ENCODE results near the gene RBBP8NL. TPM values are rescaled to one million over a fixed set of nuclear protein-coding genes. Genes with fewer than 3 reads are reported as not detected.

RBBP8NL gene
- total RNA-seq, 2 donors from 2014 or later, result not detected

DNA sequence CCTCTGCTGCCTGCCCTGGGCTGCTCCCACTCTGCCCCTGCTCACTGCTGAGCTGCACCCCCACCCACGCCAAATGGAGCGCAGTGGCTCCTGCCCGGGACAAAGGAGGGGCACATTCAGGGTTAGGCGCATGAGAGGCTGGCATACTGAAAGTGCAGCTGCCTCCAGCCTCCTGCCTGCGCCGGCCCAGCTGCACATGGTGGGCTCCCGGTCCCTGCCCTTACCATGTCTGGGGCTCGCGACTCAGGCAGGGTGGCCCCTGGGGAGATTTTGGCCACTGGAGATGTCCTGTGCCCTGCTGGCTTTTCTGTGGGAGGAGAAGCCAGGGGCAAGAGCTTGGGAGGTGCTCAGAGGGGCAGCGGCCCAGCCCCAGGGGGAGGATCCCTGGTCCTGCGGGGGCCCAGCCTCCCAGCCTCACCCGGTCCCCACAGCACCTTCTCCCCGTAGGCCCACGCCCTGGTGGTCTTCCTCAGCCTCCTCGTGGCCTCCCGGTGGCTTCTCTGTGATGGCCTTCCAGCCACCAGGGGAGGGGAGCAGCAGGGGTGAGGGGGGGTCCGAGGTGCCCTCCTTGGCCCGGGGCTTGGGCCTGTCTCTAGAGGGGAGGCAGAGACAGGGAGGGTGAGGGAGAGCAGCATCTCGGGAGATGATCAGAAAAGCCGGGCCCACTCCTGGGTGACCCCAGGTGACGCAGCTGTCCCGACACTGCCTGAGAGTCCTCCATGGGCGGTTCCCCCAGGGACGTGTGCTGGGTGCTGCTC lies 11.8 kb downstream of the RBBP8NL start:
- no peaks in the 10 kb centered on the region for H3K36me3 ChIP-seq
- no peaks in the 10 kb centered on the region for H3K9me3 ChIP-seq
- no peak for DNase-seq (ENCODE audit: low spot score)
- H3K4me3 ChIP-seq, result no peak overlapping the region
- H3K4me1 ChIP-seq, result peaks cover 0 to under 1% of the 10 kb centered on the region in 2 donors
- H3K27me3 ChIP-seq, result no peaks in the 10 kb centered on the region
- TF ChIP-seq, protein P1, sequence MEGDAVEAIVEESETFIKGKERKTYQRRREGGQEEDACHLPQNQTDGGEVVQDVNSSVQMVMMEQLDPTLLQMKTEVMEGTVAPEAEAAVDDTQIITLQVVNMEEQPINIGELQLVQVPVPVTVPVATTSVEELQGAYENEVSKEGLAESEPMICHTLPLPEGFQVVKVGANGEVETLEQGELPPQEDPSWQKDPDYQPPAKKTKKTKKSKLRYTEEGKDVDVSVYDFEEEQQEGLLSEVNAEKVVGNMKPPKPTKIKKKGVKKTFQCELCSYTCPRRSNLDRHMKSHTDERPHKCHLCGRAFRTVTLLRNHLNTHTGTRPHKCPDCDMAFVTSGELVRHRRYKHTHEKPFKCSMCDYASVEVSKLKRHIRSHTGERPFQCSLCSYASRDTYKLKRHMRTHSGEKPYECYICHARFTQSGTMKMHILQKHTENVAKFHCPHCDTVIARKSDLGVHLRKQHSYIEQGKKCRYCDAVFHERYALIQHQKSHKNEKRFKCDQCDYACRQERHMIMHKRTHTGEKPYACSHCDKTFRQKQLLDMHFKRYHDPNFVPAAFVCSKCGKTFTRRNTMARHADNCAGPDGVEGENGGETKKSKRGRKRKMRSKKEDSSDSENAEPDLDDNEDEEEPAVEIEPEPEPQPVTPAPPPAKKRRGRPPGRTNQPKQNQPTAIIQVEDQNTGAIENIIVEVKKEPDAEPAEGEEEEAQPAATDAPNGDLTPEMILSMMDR (IDR thresholded peaks at IDR 0.05), result no peak
- no peak overlapping the region for H3K27ac ChIP-seq

DNA sequence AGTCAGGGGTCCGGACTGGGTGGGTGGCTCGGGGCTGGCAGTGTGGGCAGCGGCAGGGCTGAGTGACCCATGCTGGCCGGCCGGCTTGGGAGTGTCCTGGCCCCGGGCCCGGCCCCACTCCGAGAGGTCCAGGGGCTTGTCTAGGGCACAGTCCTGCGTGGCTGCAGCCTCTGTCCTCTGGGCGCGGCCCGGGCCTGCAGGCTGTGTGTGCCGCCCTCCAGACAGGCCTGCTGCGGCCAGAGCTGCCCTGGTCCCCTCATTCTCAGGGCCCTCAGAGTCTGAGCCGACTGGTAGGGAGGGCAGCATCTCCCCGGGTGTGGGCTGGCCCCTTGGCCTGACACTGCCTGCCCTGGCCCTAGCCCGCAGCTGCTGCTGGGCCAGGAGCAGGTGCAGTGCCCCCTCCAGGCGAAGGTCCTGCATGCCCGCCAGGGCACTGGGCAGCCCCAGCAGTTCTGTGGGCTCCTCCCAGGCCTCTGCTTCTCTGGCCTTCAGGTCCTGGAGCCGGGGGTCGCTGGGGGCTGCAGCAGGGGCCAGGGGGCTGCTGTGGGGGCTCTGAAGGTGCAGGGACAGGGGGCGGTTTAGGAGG lies 13.3 kb downstream of the RBBP8NL start:
- Histone ChIP-seq H3K27me3 (no peaks in the 10 kb centered on the region), H3K9me3 (no peaks in the 10 kb centered on the region), H3K4me1 (peaks cover 0 to 11% of the 10 kb centered on the region in 2 donors), H3K27ac (no peak overlapping the region), H3K4me3 (no peak overlapping the region), H3K36me3 (no peaks in the 10 kb centered on the region)
- no peak for DNase-seq (ENCODE audit: low spot score)
- TF ChIP-seq, protein P1 (IDR thresholded peaks at IDR 0.05), result no peak

DNA sequence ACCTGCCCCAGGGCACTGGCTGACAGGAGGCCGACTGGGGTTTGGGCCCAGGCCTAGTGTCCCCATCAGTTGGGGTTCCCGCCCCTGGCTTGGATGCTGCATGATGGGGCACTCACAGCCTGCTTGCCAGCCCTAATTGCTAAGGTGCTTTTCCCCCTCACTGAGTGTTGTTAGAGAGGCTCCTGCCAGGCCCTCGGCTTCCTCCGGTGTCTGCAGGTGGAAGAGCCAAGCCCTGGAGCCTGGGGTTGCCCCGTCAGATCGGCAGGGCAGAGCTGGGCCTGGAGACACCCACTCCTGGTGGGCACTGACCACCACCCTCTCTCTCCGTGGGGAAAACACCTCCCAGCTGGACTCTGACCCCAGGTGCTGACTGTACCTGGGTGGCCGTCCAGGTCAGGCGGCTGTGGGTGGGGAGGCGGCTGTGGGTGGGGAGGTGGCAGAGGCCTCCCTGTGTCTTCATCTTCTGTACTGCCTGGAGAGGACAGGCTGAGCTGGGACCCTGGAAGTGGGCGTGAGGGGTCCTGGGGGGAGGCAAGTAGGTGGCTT lies 14.2 kb downstream of the RBBP8NL start:
- TF ChIP-seq, protein P1 (IDR thresholded peaks at IDR 0.05), result no peak
- no peak for DNase-seq (ENCODE audit: low spot score)

DNA sequence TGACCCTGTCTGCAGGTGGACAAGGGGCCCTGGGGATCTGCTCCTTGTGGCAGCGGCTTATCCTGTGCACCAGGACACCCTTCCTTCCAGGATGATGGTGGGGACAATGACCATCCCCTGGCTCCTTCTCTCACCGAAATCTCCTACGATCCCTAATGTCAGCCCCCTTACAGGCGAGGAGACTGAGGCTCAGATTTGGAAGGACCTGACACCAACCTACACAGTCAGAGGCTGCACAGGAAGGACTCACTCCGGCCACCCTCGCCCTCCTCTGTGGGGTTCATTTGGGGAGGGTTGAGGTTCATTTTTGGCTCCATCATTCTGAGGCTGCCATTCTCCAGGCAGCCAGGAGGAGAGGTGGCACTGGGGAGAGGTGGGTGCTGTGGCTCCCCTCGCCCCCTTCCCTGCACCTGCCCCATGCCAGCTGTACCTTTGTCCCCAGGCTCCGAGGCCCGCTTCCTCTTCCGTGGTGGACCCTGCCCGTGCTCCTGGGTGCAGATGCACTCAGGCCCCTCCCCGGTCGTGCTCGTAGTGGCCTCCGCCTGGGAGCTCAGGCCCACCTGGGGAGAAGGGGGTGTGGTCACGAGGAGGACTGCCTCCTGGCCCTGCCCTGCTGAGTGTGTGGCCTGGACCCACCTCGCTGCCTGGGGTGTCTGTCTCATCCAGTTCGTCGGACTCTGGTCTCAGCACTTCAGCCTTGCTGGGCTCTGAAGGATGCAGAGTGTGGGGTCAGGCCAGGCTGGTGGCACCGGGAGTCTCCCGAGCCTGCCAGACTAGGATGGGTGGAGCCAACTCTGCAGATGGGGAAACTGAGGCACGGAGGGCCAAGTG lies 14.9 kb downstream of the RBBP8NL start:
- Histone ChIP-seq H3K9me3 (no peaks in the 10 kb centered on the region), H3K27ac (no peak overlapping the region), H3K36me3 (no peaks in the 10 kb centered on the region), H3K4me1 (peaks cover 0 to 17% of the 10 kb centered on the region in 2 donors), H3K4me3 (no peak overlapping the region), H3K27me3 (no peaks in the 10 kb centered on the region)
- TF ChIP-seq, protein P1 (IDR thresholded peaks at IDR 0.05), result no peak
- no peak for DNase-seq (ENCODE audit: low spot score)

More for the DNA sequence above, 14.2 kb downstream of the RBBP8NL start:
- no peaks in the 10 kb centered on the region for H3K36me3 ChIP-seq
- no peaks in the 10 kb centered on the region for H3K27me3 ChIP-seq
- no peaks in the 10 kb centered on the region for H3K9me3 ChIP-seq
- peaks cover 0 to 11% of the 10 kb centered on the region in 2 donors for H3K4me1 ChIP-seq
- H3K27ac ChIP-seq, result no peak overlapping the region
- no peak overlapping the region for H3K4me3 ChIP-seq

DNA sequence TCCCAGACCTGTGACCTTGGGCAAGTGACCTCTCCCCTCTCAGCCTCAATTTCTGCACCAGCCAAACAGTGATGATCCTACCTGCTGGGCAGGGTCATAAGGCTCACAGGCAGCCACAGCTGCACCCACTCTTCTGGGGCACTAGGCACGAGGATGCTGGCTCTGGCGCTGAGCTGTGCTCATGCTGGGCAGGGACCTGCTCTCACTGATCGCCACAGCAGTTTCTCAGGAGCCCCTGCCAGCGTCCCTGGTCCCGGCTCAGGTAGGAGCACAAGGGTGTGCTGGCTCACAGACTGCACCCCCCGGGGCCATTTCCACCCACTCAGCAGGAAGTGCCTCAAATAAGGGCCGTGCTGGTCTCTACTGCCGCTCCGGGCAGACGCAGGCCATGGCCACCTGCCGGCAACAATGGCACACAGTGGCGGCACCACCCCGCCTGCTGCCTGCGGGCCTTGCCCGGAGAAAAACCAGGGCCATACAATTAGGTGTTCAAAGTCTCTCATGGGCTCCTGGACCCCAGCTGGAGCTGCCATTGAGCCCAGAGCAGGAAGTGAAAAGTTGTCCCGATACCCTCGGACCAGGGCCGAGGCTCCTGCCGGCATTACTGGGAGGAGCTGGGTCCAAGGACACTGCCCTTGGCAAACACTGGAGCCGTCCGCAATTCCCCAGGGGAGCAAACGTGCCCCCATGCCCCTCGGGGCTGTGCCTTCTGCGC lies 15.7 kb downstream of the RBBP8NL start:
- no peak overlapping the region for H3K4me3 ChIP-seq
- H3K9me3 ChIP-seq, result no peaks in the 10 kb centered on the region
- TF ChIP-seq, protein P1 (IDR thresholded peaks at IDR 0.05), result no peak
- no peaks in the 10 kb centered on the region for H3K27me3 ChIP-seq
- H3K27ac ChIP-seq, result no peak overlapping the region
- no peaks in the 10 kb centered on the region for H3K36me3 ChIP-seq
- no peak for DNase-seq (ENCODE audit: low spot score)
- peaks cover 0 to 19% of the 10 kb centered on the region in 2 donors for H3K4me1 ChIP-seq
